ENCODE measurements around the gene BCORL1.

Gene BCORL1

GRCh38 chrX:130091980-130092522 is 109.6 kb downstream of the BCORL1 start:
- peak; percentile 85 for DNase-seq (ENCODE audit: low spot score)

GRCh38 chrX:130093271-130093670 is 110.8 kb downstream of the BCORL1 start:
- no peak for DNase-seq (ENCODE audit: low spot score)

- no peak for DNase-seq (ENCODE audit: low spot score)
Observed at GRCh38 chrX:130094696-130095095, 112.3 kb downstream of the BCORL1 start.

- DNase-seq (ENCODE audit: low spot score): no peak
Observed at GRCh38 chrX:130095249-130096030, 113.0 kb downstream of the BCORL1 start.

- no peak for DNase-seq (ENCODE audit: low spot score)
Observed at GRCh38 chrX:130097507-130098209, 115.2 kb downstream of the BCORL1 start.

- no peak for DNase-seq (ENCODE audit: low spot score)
Observed at GRCh38 chrX:130098210-130098552, 115.7 kb downstream of the BCORL1 start.

- no peak for DNase-seq (ENCODE audit: low spot score)
Observed at GRCh38 chrX:130100180-130100579, 117.7 kb downstream of the BCORL1 start.

- no peak for DNase-seq (ENCODE audit: low spot score)
Observed at GRCh38 chrX:130103605-130104004, 121.2 kb downstream of the BCORL1 start.

- no peak for DNase-seq (ENCODE audit: low spot score)
Observed at GRCh38 chrX:130105244-130105643, 122.8 kb downstream of the BCORL1 start.

- no peak for DNase-seq (ENCODE audit: low spot score)
Observed at GRCh38 chrX:130106071-130106470, 123.6 kb downstream of the BCORL1 start.
